Ishikawa (cell line): ENCODE results near the gene KATNB1.

Experiments
- CEBPB ChIP-seq: IDR thresholded peaks from 2 replicates; pipeline ENCODE4 v1.6.1; 2012
- CREB1 ChIP-seq: IDR thresholded peaks from 2 replicates; pipeline ENCODE4 v1.6.1; 2012; ENCODE audit warnings: low read depth
- EGR1 ChIP-seq: IDR thresholded peaks from 2 replicates; pipeline ENCODE4 v1.6.1; 2012
- EP300 ChIP-seq: IDR thresholded peaks from 2 replicates; pipeline ENCODE4 v1.6.1; 2012; ENCODE audit warnings: borderline replicate concordance
- FOXM1 ChIP-seq: IDR thresholded peaks from 2 replicates; pipeline ENCODE4 v1.6.1; 2012; ENCODE audit warnings: low read depth, borderline replicate concordance
- NFIC ChIP-seq: IDR thresholded peaks from 2 replicates; pipeline ENCODE4 v1.6.1; 2012
- RAD21 ChIP-seq: IDR thresholded peaks from 2 replicates; pipeline ENCODE4 v1.6.1; 2012; ENCODE audit warnings: low read depth
- TAF1 ChIP-seq: IDR thresholded peaks from 2 replicates; pipeline ENCODE4 v1.6.1; 2012; ENCODE audit warnings: low read depth, mild to moderate bottlenecking
- TCF12 ChIP-seq: IDR thresholded peaks from 2 replicates; pipeline ENCODE4 v1.6.1; 2012; ENCODE audit warnings: low read depth
- TEAD4 ChIP-seq: IDR thresholded peaks from 2 replicates; pipeline ENCODE4 v1.6.1; 2012
- YY1 ChIP-seq: IDR thresholded peaks from 2 replicates; pipeline ENCODE4 v1.6.1; 2012; ENCODE audit warnings: low read depth
- ZBTB7A ChIP-seq: IDR thresholded peaks from 2 replicates; pipeline ENCODE4 v1.6.1; 2012; ENCODE audit warnings: low read depth
- TF ChIP-seq, protein P1 (sequence below): IDR thresholded peaks from 2 replicates; pipeline ENCODE4 v1.6.1; 2012; ENCODE audit warnings: low read depth, mild to moderate bottlenecking
- TF ChIP-seq, protein P2 (sequence below): IDR thresholded peaks from 2 replicates; pipeline ENCODE4 v1.6.1; 2012
- TF ChIP-seq, protein P3 (sequence below): IDR thresholded peaks from 2 replicates; pipeline ENCODE4 v1.6.1; 2012

KATNB1 gene

DNA sequence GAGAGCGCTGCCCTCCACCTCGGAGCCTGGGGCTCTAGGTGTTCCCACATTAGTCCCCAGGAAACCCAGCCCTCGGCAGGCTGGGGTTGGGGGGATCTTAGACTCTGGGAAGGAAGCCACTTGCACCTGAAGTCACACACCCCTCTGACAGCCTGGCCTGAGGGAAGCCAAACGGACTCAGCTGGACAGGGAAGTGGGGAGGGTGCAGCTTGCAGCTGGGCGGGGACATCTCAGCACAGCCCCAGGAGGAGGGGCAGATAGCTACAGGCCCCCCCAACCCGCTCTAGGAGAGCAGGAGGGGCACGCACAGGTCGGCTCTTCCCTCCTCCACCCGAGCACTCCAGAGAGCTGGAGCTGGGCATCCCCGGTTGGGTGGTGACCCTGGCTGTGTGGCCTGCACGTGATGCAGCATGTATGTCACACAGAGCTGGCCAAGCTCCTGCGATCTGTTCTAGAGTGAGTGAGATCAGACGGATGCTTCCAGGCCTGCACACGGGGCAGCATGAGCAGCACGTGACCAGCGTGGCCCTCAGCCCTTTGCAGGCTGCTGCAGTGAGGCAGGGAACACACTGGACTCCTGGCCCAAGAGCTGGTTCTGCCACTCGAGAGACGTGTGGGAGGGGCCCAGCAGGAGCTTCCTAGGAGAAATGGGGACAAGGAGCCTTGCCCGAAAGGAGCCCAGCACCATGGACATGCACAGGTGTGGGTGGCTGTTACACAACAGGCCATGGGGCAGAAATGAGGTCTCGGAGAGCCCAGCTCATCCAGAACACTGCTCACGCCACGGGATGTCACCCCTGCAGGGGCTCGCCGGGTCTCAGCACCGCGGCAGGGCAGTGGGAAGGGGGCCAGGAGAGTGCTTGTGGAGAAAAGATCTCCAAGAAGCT, 51.3 kb downstream of the KATNB1 start:
- no peak for TF ChIP-seq NFIC
- no peak for TF ChIP-seq ZBTB7A
- TF ChIP-seq, protein P1, sequence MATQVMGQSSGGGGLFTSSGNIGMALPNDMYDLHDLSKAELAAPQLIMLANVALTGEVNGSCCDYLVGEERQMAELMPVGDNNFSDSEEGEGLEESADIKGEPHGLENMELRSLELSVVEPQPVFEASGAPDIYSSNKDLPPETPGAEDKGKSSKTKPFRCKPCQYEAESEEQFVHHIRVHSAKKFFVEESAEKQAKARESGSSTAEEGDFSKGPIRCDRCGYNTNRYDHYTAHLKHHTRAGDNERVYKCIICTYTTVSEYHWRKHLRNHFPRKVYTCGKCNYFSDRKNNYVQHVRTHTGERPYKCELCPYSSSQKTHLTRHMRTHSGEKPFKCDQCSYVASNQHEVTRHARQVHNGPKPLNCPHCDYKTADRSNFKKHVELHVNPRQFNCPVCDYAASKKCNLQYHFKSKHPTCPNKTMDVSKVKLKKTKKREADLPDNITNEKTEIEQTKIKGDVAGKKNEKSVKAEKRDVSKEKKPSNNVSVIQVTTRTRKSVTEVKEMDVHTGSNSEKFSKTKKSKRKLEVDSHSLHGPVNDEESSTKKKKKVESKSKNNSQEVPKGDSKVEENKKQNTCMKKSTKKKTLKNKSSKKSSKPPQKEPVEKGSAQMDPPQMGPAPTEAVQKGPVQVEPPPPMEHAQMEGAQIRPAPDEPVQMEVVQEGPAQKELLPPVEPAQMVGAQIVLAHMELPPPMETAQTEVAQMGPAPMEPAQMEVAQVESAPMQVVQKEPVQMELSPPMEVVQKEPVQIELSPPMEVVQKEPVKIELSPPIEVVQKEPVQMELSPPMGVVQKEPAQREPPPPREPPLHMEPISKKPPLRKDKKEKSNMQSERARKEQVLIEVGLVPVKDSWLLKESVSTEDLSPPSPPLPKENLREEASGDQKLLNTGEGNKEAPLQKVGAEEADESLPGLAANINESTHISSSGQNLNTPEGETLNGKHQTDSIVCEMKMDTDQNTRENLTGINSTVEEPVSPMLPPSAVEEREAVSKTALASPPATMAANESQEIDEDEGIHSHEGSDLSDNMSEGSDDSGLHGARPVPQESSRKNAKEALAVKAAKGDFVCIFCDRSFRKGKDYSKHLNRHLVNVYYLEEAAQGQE = no peak
- no peak for TF ChIP-seq CREB1
- TF ChIP-seq, protein P2, sequence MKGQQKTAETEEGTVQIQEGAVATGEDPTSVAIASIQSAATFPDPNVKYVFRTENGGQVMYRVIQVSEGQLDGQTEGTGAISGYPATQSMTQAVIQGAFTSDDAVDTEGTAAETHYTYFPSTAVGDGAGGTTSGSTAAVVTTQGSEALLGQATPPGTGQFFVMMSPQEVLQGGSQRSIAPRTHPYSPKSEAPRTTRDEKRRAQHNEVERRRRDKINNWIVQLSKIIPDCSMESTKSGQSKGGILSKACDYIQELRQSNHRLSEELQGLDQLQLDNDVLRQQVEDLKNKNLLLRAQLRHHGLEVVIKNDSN = no peak
- TF ChIP-seq CEBPB = no peak
- no peak for TF ChIP-seq FOXM1
- TF ChIP-seq TCF12 = no peak
- no peak for TF ChIP-seq TAF1
- no peak for TF ChIP-seq EP300
- no peak for TF ChIP-seq YY1
- TF ChIP-seq, protein P3, sequence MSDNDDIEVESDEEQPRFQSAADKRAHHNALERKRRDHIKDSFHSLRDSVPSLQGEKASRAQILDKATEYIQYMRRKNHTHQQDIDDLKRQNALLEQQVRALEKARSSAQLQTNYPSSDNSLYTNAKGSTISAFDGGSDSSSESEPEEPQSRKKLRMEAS = no peak
- TF ChIP-seq TEAD4 = no peak
- no peak for TF ChIP-seq EGR1

DNA sequence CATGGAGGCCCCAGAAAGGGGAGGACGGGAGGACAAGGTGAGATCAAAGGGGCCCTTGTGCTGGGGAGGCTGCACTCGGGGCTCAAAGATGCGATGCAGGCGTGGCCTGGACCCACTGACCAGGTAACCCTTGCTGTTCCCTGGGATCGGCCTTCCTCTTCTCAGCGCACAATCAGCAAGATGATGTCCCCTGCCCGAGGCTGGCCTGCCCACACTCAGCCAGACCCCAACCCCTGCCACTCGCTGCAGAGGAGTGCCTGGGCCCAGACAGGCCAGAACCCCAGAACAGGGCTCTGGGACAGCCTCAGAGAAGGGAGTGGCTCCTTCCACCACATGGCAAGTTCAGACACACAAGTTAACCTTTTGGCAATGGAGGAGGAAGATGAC, 51.9 kb downstream of the KATNB1 start:
- TF ChIP-seq, protein P2 = no peak
- TF ChIP-seq CEBPB = no peak
- no peak for TF ChIP-seq NFIC
- TF ChIP-seq EP300 = no peak
- TF ChIP-seq CREB1 = no peak
- TF ChIP-seq YY1 = no peak
- no peak for TF ChIP-seq ZBTB7A

DNA sequence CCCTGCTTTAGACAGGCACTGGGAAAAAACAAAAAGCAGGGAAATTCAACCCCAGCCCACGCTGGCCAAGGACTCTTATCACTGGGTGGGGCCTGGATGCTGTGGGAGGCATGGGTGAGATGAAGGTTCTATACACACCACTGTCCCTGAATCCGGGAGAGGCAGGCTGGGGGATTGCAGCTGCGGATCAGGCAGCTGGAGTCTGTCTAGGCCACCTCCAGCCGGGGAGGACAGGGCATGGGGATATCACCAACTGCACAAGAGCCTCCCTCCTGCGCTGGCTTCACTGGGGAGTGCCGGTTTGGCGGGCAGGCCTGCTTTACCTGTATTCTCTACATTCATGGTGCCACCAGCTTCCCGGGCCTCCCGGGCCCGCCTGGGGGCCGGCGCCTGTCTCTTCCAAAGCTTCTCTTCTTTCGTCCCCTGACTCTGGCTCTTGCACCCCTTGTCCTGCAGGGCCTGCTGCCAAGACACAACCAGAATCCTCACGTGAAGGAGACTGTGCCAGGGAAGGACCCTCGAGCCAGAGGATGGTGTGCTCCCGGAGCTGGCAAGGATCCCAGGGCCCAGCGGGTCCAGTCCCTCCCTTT, 52.8 kb downstream of the KATNB1 start:
- TF ChIP-seq, protein P2 = no peak
- TF ChIP-seq YY1 = no peak
- no peak for TF ChIP-seq FOXM1
- TF ChIP-seq, protein P3 = no peak
- no peak for TF ChIP-seq EGR1
- TF ChIP-seq ZBTB7A = no peak
- no peak for TF ChIP-seq NFIC
- no peak for TF ChIP-seq TAF1
- no peak for TF ChIP-seq RAD21
- TF ChIP-seq CREB1 = no peak
- TF ChIP-seq TEAD4 = no peak
- TF ChIP-seq, protein P1 = no peak
- no peak for TF ChIP-seq CEBPB

DNA sequence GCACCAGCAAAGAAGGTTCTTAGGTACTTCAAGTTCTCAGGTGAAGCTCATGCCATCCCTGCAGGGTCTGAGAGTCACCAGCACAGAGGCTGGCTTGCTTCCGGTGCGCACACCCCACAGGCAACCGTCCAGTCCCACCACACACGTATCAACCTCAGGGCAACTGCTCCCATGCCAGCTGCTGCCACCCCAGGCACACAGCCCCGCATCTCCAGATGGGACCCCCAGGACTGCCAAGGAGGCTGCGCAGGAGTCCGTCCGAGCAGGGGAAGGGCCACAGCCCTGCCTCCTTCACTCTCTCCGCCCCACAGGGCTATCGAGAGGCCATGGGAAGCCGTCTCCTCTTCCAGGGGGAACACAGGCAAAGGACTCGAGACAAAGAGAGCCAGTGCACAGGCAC, 53.4 kb downstream of the KATNB1 start:
- no peak for TF ChIP-seq CEBPB
- no peak for TF ChIP-seq CREB1
- no peak for TF ChIP-seq TEAD4
- TF ChIP-seq YY1 = no peak
- TF ChIP-seq, protein P1 = no peak
- TF ChIP-seq FOXM1 = no peak
- no peak for TF ChIP-seq RAD21
- no peak for TF ChIP-seq EP300
- TF ChIP-seq EGR1 = no peak
- TF ChIP-seq, protein P2 = no peak
- no peak for TF ChIP-seq TAF1
- no peak for TF ChIP-seq NFIC
